Ascending aorta (tissue), 2 donors: ENCODE results near the gene SMIM10L1. TPM values are rescaled to one million over a fixed set of nuclear protein-coding genes. Genes with fewer than 3 reads are reported as not detected.

ENCODE experiments used
- DNase-seq, 2 donors: peaks; one replicate each; pipeline ENCODE4 v3.0.0-alpha.2; 2019; ENCODE audit warnings: low spot score in 2 of 2
- H3K27ac ChIP-seq, 2 donors: fragments of 200-600 bp; sonication (generic); one replicate each; pipeline ENCODE4 v1.5.1; 2016 to 2017; ENCODE audit warnings: mild to moderate bottlenecking in 1 of 2
- H3K27me3 ChIP-seq: fragments of 200-600 bp; sonication (generic); one replicate; pipeline ENCODE4 v1.5.1; 2017
- H3K36me3 ChIP-seq, 2 donors: fragments of 200-600 bp; sonication (generic); one replicate each; pipeline ENCODE4 v1.5.1; 2016
- H3K4me1 ChIP-seq, 2 donors: fragments of 200-600 bp; sonication (generic); one replicate each; pipeline ENCODE4 v1.5.1; 2016 to 2017; ENCODE audit warnings: mild to moderate bottlenecking in 1 of 2
- H3K4me3 ChIP-seq, 2 donors: fragments of 200-600 bp; sonication (generic); one replicate each; pipeline ENCODE4 v1.5.1; 2016 to 2017; ENCODE audit warnings: mild to moderate bottlenecking in 1 of 2
- H3K9me3 ChIP-seq, 2 donors: fragments of 200-600 bp; sonication (generic); one replicate each; pipeline ENCODE4 v1.5.1; 2016
- intact Hi-C: fragments of 100-400 bp; cut with DNase I; formaldehyde crosslinking; loops from one replicate; pipeline ENCODE4 v1.15.1; 2023
- total RNA-seq: library from RNA; depleted of rRNA; stranded (reverse); fragments of >200 nt; gene quantifications from one replicate; pipeline ENCODE4 v1.1.0, GENCODE V29; 2016
- TF ChIP-seq, protein P1 (sequence below), 3 experiments: fragments of 200-600 bp in 2 of 3; fragments of 450-650 bp in 1 of 3; sonication (generic) in 2 of 3; IDR thresholded peaks; one replicate each; pipeline ENCODE4 v1.5.1; 2016 to 2019; ENCODE audit warnings: antibody characterized with exemption in 3 of 3, mild to moderate bottlenecking in 1 of 3, moderate library complexity in 1 of 3

SMIM10L1 gene
- total RNA-seq, result 8.0 TPM

GRCh38 chr12:11171145-11171968, at the start of gene SMIM10L1:
Gene SMIM10L1, plus strand, starts transcription at chr12:11171194. Its CDS starts 163 bp downstream, at chr12:11171357.
- intact Hi-C loops, result loop anchor here (5.0 to 10.0 kb wide), 4 partner anchors 417 to 957 kb away; partner anchors contain the start of gene GABARAPL1
- Histone ChIP-seq H3K4me1 (peaks cover 3 to 18% of the 10 kb centered on the region in 2 donors), H3K27ac (peak within 1 kb of the TSS; percentile 94 to 99), H3K9me3 (no peaks in the 10 kb centered on the region), H3K36me3 (no peaks in the 10 kb centered on the region), H3K4me3 (peak within 1 kb of the TSS; percentile 58 to 90), H3K27me3 (no peaks in the 10 kb centered on the region)
- DNase-seq, result peak; percentile 66 to 97
- TF ChIP-seq, protein P1, sequence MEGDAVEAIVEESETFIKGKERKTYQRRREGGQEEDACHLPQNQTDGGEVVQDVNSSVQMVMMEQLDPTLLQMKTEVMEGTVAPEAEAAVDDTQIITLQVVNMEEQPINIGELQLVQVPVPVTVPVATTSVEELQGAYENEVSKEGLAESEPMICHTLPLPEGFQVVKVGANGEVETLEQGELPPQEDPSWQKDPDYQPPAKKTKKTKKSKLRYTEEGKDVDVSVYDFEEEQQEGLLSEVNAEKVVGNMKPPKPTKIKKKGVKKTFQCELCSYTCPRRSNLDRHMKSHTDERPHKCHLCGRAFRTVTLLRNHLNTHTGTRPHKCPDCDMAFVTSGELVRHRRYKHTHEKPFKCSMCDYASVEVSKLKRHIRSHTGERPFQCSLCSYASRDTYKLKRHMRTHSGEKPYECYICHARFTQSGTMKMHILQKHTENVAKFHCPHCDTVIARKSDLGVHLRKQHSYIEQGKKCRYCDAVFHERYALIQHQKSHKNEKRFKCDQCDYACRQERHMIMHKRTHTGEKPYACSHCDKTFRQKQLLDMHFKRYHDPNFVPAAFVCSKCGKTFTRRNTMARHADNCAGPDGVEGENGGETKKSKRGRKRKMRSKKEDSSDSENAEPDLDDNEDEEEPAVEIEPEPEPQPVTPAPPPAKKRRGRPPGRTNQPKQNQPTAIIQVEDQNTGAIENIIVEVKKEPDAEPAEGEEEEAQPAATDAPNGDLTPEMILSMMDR (IDR thresholded peaks at IDR 0.05), result no peak

DNA sequence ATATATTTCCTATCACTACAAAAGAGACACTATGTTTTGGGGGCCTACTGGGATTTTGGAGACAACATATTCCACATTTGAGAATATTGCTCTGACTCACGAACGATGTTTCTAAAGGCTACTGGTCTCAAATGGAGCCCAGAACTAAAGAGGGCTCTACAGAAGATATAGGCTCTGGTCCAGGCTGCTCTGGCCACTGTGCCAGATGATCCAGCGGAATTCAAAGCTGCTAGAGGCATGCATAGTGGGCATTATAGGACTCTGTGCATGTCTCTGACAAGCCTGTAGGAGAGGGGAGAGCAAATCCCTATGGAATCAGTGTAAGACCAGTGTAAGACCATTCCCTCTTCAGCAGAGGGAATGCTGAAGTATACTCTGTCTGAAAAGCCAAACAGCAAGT, 40.6 kb upstream of the SMIM10L1 start:
- no peak for DNase-seq
- TF ChIP-seq, protein P1 (IDR thresholded peaks at IDR 0.05), result no peak
- no peak overlapping the region for H3K27ac ChIP-seq
- intact Hi-C loops, result no loop called here
- no peaks in the 10 kb centered on the region for H3K27me3 ChIP-seq
- no peaks in the 10 kb centered on the region for H3K4me1 ChIP-seq
- H3K9me3 ChIP-seq, result no peaks in the 10 kb centered on the region
- no peak overlapping the region for H3K4me3 ChIP-seq
- H3K36me3 ChIP-seq, result no peaks in the 10 kb centered on the region

DNA sequence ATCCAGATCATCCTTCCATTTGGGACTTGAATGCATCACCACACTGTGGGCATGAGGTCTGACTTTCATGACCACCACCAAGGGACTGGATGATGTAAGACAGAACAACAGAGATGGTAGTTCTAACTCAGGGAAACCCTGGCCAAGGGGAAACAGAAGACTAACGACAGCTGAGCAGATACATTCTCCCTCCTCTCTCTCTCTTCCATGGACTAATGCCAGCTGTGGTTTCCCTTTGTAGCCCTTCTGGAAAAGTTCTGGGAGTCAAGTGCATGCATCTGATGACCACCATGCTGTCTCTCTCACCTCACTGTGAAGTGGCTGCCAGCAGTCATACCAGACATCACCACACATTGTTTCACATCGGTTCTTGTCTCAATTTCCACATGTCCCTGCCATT, 40.0 kb upstream of the SMIM10L1 start:
- TF ChIP-seq, protein P1 (IDR thresholded peaks at IDR 0.05), result no peak
- no peaks in the 10 kb centered on the region for H3K27me3 ChIP-seq
- no peaks in the 10 kb centered on the region for H3K9me3 ChIP-seq
- intact Hi-C loops, result no loop called here
- H3K27ac ChIP-seq, result no peak overlapping the region
- no peak for DNase-seq
- no peaks in the 10 kb centered on the region for H3K36me3 ChIP-seq
- H3K4me1 ChIP-seq, result no peaks in the 10 kb centered on the region
- no peak overlapping the region for H3K4me3 ChIP-seq

DNA sequence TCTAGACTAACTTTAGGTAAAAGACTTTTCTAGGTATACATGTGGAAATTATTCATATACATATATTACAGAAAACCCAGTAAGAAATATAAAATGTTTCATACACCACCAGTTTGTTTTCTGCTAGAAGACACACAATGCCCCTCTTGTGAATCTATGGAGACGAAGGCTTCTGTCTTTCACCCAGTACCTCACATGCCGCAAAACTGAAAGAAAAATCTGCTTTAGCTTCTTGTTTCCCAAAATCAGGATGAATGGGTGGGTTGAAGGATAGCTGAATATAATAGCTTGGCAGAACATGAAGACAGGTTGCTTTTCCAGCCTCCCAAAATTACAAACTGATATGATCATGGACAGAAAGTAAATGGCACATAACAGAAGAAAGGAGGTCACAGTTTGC, 37.8 kb upstream of the SMIM10L1 start:
- DNase-seq, result no peak
- Histone ChIP-seq H3K27me3 (no peaks in the 10 kb centered on the region), H3K27ac (no peak overlapping the region), H3K4me3 (no peak overlapping the region), H3K4me1 (no peaks in the 10 kb centered on the region), H3K36me3 (no peaks in the 10 kb centered on the region), H3K9me3 (no peaks in the 10 kb centered on the region)
- TF ChIP-seq, protein P1 (IDR thresholded peaks at IDR 0.05), result no peak
- intact Hi-C loops, result no loop called here

DNA sequence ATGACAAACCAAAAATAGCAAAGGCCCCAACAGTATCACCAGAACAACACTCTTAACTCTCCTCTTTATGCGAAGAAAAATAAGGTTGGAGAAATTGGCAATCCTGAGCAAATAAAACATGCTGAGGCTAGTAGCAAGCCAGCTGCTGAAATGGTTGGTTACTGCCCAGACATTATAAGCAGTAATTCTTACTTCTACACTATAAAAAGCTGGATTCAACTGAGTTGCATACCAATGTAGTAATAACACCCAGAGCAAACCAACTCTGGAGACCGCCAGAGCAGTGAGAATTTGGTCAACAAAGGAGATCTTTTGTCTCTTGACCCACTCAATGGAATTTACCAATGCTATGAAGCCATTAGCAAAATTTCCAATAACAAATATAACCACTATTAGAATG, 37.2 kb upstream of the SMIM10L1 start:
- Histone ChIP-seq H3K36me3 (no peaks in the 10 kb centered on the region), H3K4me1 (no peaks in the 10 kb centered on the region), H3K27me3 (no peaks in the 10 kb centered on the region), H3K27ac (no peak overlapping the region), H3K9me3 (no peaks in the 10 kb centered on the region), H3K4me3 (no peak overlapping the region)
- TF ChIP-seq, protein P1 (IDR thresholded peaks at IDR 0.05), result no peak
- no peak for DNase-seq
- intact Hi-C loops, result no loop called here
